Loucy (cell line): Measurements from ENCODE around the gene CDC23.

Source experiments
- CTCF ChIP-seq: fragments of 200-600 bp; sonication (generic); conservative IDR thresholded peaks from 2 replicates; pipeline ENCODE4 v1.5.1; 2014; ENCODE audit warnings: mild to moderate bottlenecking, antibody characterized with exemption, low read length
- EZH2phosphoT487 ChIP-seq: fragments of 200-600 bp; IDR thresholded peaks from 2 replicates; pipeline ENCODE4 v1.6.1; 2018; ENCODE audit warnings: antibody characterized with exemption, mild to moderate bottlenecking, moderate library complexity, borderline replicate concordance

GRCh38 chr5:138258704-138259292 lies 45.7 kb upstream of the CDC23 start:
- TF ChIP-seq CTCF (no peak), EZH2phosphoT487 (no peak)
